ENCODE results near the gene RGS8. TPM values are rescaled to one million over a fixed set of nuclear protein-coding genes. Genes with fewer than 3 reads are reported as not detected.
A peak's percentile ranks its signal among the peaks of the same experiment; 100 is the strongest.

Gene RGS8
- total RNA-seq (2012; rRNA removed), result not detected in 2 replicates
- not detected in 2 replicates for polyA plus RNA-seq (2012; rRNA removed)
- not detected in 2 replicates for polyA plus RNA-seq (2012; cell fraction: cytosol; rRNA removed)
- not detected in 2 replicates for polyA plus RNA-seq (2012; cell fraction: nucleus; rRNA removed; ENCODE audit: low replicate concordance)
- Bru-seq, nascent RNA, result not detected
- BruChase-seq, experiment 1, labeled RNA remaining after a 6-hour chase, result not detected
- not detected for BruChase-seq, experiment 2, labeled RNA remaining after a 2-hour chase
- long read RNA-seq, result 0 reads

GRCh38 chr1:182684116-182684828 is at the start of gene RGS8:
Gene RGS8, minus strand, starts transcription at chr1:182684587. Its CDS starts 14,938 bp downstream, at chr1:182669649.
- Histone ChIP-seq H3K56ac (ENCODE audit: extremely low read depth, insufficient read depth, low read length) (no peak within 1 kb of the TSS), H2AFZ (replicated peaks; ENCODE audit: low read length, poor library complexity) (peak within 1 kb of the TSS; percentile 8), H3K9me3 (ENCODE audit: control insufficient read depth, insufficient read depth, low read length) (no peaks in the 10 kb centered on the region), H2AK5ac (ENCODE audit: low read depth, low read length) (no peak within 1 kb of the TSS), H3K27me3 (ENCODE audit: control insufficient read depth, insufficient read depth, low read length) (peaks cover 15% of the 10 kb centered on the region), H3K23ac (ENCODE audit: low read depth, low read length) (no peak within 1 kb of the TSS), H3K4me3 (ENCODE audit: insufficient read depth, low read depth, low read length) (no peak within 1 kb of the TSS), H3K9ac (ENCODE audit: low read depth, low read length) (no peak within 1 kb of the TSS), H3K4me1 (ENCODE audit: control insufficient read depth, insufficient read depth, low read length) (no peaks in the 10 kb centered on the region), H3K79me1 (ENCODE audit: low read depth in 1 of 2, low read length in 2 of 2) (no peaks in the 10 kb centered on the region), H4K91ac (ENCODE audit: insufficient read depth, low read depth, low read length) (no peak within 1 kb of the TSS), H2BK120ac (ENCODE audit: low read depth, low read length) (no peak within 1 kb of the TSS), H3K14ac (replicated peaks; ENCODE audit: low read depth, low read length) (no peak within 1 kb of the TSS), H2BK20ac (ENCODE audit: low read depth, low read length) (no peak within 1 kb of the TSS), H4K8ac (ENCODE audit: low read depth in 2 of 2, low read length in 2 of 2) (no peak within 1 kb of the TSS), H3K4ac (ENCODE audit: low read depth, low read length) (no peak within 1 kb of the TSS), H3K27ac (ENCODE audit: insufficient read depth, low read length) (no peak within 1 kb of the TSS), H3K9me1 (ENCODE audit: insufficient read depth, low read length) (no peaks in the 10 kb centered on the region), H4K5ac (ENCODE audit: low read depth, low read length) (no peak within 1 kb of the TSS), H3K36me3 (ENCODE audit: control insufficient read depth, insufficient read depth, low read length) (no peaks in the 10 kb centered on the region), H2AK9ac (replicated peaks; ENCODE audit: low read depth, low read length, poor library complexity) (no peak within 1 kb of the TSS), H3K4me2 (ENCODE audit: low read depth, low read length) (no peak within 1 kb of the TSS), H4K20me1 (ENCODE audit: insufficient read depth, low read length) (no peaks in the 10 kb centered on the region), H2BK5ac (ENCODE audit: low read depth, low read length, poor library complexity, severe bottlenecking) (no peak within 1 kb of the TSS), H2BK15ac (ENCODE audit: low read depth, low read length) (no peak within 1 kb of the TSS), H3K18ac (ENCODE audit: low read depth, low read length) (no peak within 1 kb of the TSS)
- in situ Hi-C loops (cut with MboI; ENCODE audit: low sequenced_read_pairs), result no loop called here
- dilution Hi-C loops (cut with HindIII; ENCODE audit: low sequenced_read_pairs, unreplicated experiment), result no loop called here
- POLR2A ChIA-PET (ENCODE audit: unreplicated experiment), result interaction anchor here (0.6 kb wide), 1 partner anchor 70 kb away, joined by 4 read pairs; no protein-coding TSS in a partner anchor
- no TSS peak for BruUV-seq (replicated peaks)
- CTCF ChIA-PET, result no interaction called here
- no peak for DNase-seq
- 15% methylated on average over 7 of the region's 19 CpGs; no CpG with 5 or more reads in 1 of the 2 experiments for WGBS, 2 experiments (ENCODE audit: extremely low coverage in 2 of 2, insufficient read length in 1 of 2)
- intact Hi-C loops (cut with micrococcal nuclease), result no loop called here
- ATAC-seq (ENCODE audit: low read depth), result no peak
- TF ChIP-seq CEBPB (IDR thresholded peaks at IDR 0.05; ENCODE audit: low read depth, low read length) (no peak), RCOR1 (IDR thresholded peaks at IDR 0.05; ENCODE audit: insufficient replicate concordance, low read length) (no peak), FOS (IDR thresholded peaks at IDR 0.05; ENCODE audit: low read depth, low read length) (no peak), SMC3 (IDR thresholded peaks at IDR 0.05; ENCODE audit: low read depth, low read length) (no peak), MAFK (IDR thresholded peaks at IDR 0.05; ENCODE audit: low read depth, low read length) (no peak), ELK1 (IDR thresholded peaks at IDR 0.05; ENCODE audit: borderline replicate concordance, low read depth, low read length) (no peak), MXI1 (IDR thresholded peaks at IDR 0.05; ENCODE audit: borderline replicate concordance, low read depth, low read length) (no peak), USF2 (IDR thresholded peaks at IDR 0.05; ENCODE audit: low read depth, low read length) (no peak), POLR2A (IDR thresholded peaks at IDR 0.05; ENCODE audit: low read depth, low read length) (no peak), RAD21 (IDR thresholded peaks at IDR 0.05; ENCODE audit: low read length) (no peak), CHD1 (IDR thresholded peaks at IDR 0.05; ENCODE audit: low read depth, low read length) (no peak), RFX5 (IDR thresholded peaks at IDR 0.05; ENCODE audit: low read depth, low read length) (no peak), CTCF (conservative IDR thresholded peaks at IDR 0.05; ENCODE audit: low read depth, low read length) (no peak), MAZ (IDR thresholded peaks at IDR 0.05; ENCODE audit: borderline replicate concordance, low read depth, low read length) (no peak), NFE2L2 (IDR thresholded peaks at IDR 0.05; ENCODE audit: low read depth, low read length) (no peak)

Measured in IMR-90 (cell line).